Fibroblast of lung (primary cell): Measurements from ENCODE around the gene MAMLD1. TPM values are rescaled to one million over a fixed set of nuclear protein-coding genes. Genes with fewer than 3 reads are reported as not detected.

Experiments
- DNase-seq, 2 donors: peaks; one replicate each; pipeline versions ENCODE4 v3.0.0 to v3.0.0-alpha.2; 2010; ENCODE audit warnings: low read depth in 2 of 2
- H2AFZ ChIP-seq: 2 replicates; pipeline ENCODE4 v1.5.1; 2012; ENCODE audit warnings: low read length, control low read depth, inconsistent platforms
- H3K27ac ChIP-seq: 2 replicates; pipeline ENCODE4 v1.5.1; 2011; ENCODE audit warnings: low read length, control low read depth; ENCODE audit not compliant: insufficient read depth
- H3K27me3 ChIP-seq: 2 replicates; pipeline ENCODE4 v1.5.1; 2011; ENCODE audit warnings: mild to moderate bottlenecking, low read length; ENCODE audit not compliant: control insufficient read depth, insufficient read depth
- H3K36me3 ChIP-seq: 2 replicates; pipeline ENCODE4 v1.5.1; 2011; ENCODE audit warnings: low read length; ENCODE audit not compliant: control insufficient read depth, insufficient read depth
- H3K4me1 ChIP-seq: 2 replicates; pipeline ENCODE4 v1.5.1; 2011; ENCODE audit warnings: low read length; ENCODE audit not compliant: control insufficient read depth, insufficient read depth; ENCODE audit errors: extremely low read depth
- H3K4me2 ChIP-seq: 2 replicates; pipeline ENCODE4 v1.5.1; 2011; ENCODE audit warnings: low read length, control low read depth; ENCODE audit not compliant: insufficient read depth; ENCODE audit errors: extremely low read depth
- H3K4me3 ChIP-seq, 4 experiments: fragments of 200-600 bp in 1 of 4; sonication (generic) in 1 of 4; replicated peaks in 1 of 4; 2 replicates each; pipeline ENCODE4 v1.5.1; 2011 to 2016; ENCODE audit warnings: low read length in 4 of 4, low read depth in 3 of 4, mild to moderate bottlenecking in 3 of 4, control low read depth in 2 of 4, inconsistent platforms in 1 of 4, mixed read lengths in 1 of 4; ENCODE audit not compliant: insufficient read depth in 1 of 4; ENCODE audit errors: control extremely low read depth in 1 of 4
- H3K79me2 ChIP-seq: 2 replicates; pipeline ENCODE4 v1.5.1; 2012; ENCODE audit warnings: mild to moderate bottlenecking, low read length, inconsistent platforms; ENCODE audit not compliant: control insufficient read depth, insufficient read depth
- H3K9ac ChIP-seq: 2 replicates; pipeline ENCODE4 v1.5.1; 2011; ENCODE audit warnings: mild to moderate bottlenecking, low read length, control low read depth; ENCODE audit not compliant: insufficient read depth
- H3K9me3 ChIP-seq: 2 replicates; pipeline ENCODE4 v1.5.1; 2012; ENCODE audit warnings: low read depth, low read length; ENCODE audit not compliant: control insufficient read depth, insufficient read depth
- H4K20me1 ChIP-seq: 2 replicates; pipeline ENCODE4 v1.5.1; 2011; ENCODE audit warnings: low read length; ENCODE audit not compliant: control insufficient read depth, insufficient read depth; ENCODE audit errors: extremely low read depth
- EZH2 ChIP-seq: IDR thresholded peaks from 2 replicates; pipeline ENCODE4 v1.5.1; 2012; ENCODE audit warnings: low read length, control low read depth, mild to moderate bottlenecking; ENCODE audit errors: missing control alignments
- polyA plus RNA-seq, 2 donors: library from polyadenylated mRNA; depleted of rRNA in 1 of 2; stranded (reverse) in 1 of 2; unstranded in 1 of 2; fragments of >200 nt; gene quantifications; 2 replicates each; pipeline ENCODE4 v1.2.1, GENCODE V29; 2011 to 2012; ENCODE audit warnings: missing spikeins in 1 of 2
- total RNA-seq: library from RNA; depleted of rRNA; stranded (reverse); fragments of >200 nt; gene quantifications from 2 replicates; pipeline ENCODE4 v1.2.1, GENCODE V29; 2014
- TF ChIP-seq, protein P1 (sequence below), 2 donors: IDR thresholded peaks in 1 of 2; conservative IDR thresholded peaks in 1 of 2; 1 replicate in 1 of 2; 2 replicates in 1 of 2; pipeline ENCODE4 v1.5.1; 2011 to 2012; ENCODE audit warnings: low read length in 2 of 2, control low read depth in 1 of 2, inconsistent platforms in 1 of 2, low read depth in 1 of 2, mild to moderate bottlenecking in 1 of 2

The MAMLD1 gene
- total and polyA plus RNA-seq, 2 donors (not counting 1 experiment from before 2014, with no cell fraction given): 3.6 to 15.5 TPM

DNA sequence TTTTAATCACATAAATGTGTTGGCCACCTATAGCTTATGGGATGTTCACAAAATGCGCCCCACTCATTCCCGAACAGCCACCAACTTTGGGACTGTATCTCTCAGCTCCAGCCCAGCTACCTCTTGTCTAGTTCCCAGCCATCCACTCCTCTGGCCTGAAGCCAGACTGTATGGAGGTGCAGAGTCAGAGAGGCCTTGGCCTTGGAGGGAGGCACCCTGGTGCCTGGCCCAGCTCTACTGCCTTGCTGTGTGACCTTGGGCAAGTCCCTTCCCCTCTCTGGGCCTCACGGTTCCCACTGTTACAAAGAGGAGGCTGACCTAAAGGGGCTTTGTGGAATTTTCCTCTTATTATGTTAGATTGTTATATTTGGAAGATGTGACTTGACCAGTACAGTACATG is 13.9 kb downstream of the MAMLD1 start:
- no peaks in the 10 kb centered on the region for H3K36me3 ChIP-seq
- no peak overlapping the region for H3K27ac ChIP-seq
- no peak for DNase-seq
- H4K20me1 ChIP-seq: no peaks in the 10 kb centered on the region
- H3K4me3 ChIP-seq: no peak overlapping the region
- H3K27me3 ChIP-seq: no peaks in the 10 kb centered on the region
- no peak overlapping the region for H2AFZ ChIP-seq
- H3K4me2 ChIP-seq: no peak overlapping the region
- H3K4me1 ChIP-seq: no peaks in the 10 kb centered on the region
- H3K9me3 ChIP-seq: no peaks in the 10 kb centered on the region
- no peak for TF ChIP-seq EZH2
- TF ChIP-seq, protein P1, sequence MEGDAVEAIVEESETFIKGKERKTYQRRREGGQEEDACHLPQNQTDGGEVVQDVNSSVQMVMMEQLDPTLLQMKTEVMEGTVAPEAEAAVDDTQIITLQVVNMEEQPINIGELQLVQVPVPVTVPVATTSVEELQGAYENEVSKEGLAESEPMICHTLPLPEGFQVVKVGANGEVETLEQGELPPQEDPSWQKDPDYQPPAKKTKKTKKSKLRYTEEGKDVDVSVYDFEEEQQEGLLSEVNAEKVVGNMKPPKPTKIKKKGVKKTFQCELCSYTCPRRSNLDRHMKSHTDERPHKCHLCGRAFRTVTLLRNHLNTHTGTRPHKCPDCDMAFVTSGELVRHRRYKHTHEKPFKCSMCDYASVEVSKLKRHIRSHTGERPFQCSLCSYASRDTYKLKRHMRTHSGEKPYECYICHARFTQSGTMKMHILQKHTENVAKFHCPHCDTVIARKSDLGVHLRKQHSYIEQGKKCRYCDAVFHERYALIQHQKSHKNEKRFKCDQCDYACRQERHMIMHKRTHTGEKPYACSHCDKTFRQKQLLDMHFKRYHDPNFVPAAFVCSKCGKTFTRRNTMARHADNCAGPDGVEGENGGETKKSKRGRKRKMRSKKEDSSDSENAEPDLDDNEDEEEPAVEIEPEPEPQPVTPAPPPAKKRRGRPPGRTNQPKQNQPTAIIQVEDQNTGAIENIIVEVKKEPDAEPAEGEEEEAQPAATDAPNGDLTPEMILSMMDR (conservative IDR thresholded peaks at IDR 0.05 in 1 of 2, IDR thresholded peaks at IDR 0.05 in 1 of 2; ENCODE audit: low read depth in 1 of 2, low read length in 2 of 2): no peak
- H3K9ac ChIP-seq: no peak overlapping the region
- peaks cover 74% of the 10 kb centered on the region for H3K79me2 ChIP-seq

DNA sequence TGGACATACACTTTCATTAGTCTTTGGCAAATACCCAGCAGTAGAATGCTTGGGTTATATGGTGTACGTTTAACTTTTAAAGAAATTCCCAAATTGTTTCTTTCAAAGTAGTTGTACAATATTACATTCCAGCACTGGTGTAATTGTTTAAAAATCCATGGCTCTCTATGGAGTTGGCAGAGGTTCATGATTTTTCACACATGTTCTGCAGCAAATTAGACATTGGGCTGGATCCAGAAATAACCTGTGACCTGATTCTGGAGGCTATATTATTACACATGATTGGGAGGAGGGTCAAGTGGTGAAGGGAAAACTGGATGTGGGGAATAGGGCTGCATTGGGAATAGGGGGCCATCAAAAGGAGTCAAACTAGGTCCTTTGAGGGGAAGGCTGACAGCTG is 41.9 kb downstream of the MAMLD1 start:
- H3K27ac ChIP-seq: no peak overlapping the region
- peak; percentile 14 to 18 for DNase-seq
- no peak overlapping the region for H3K4me2 ChIP-seq
- H3K9ac ChIP-seq: no peak overlapping the region
- no peak overlapping the region for H3K4me3 ChIP-seq
- no peaks in the 10 kb centered on the region for H3K4me1 ChIP-seq
- no peak overlapping the region for H2AFZ ChIP-seq
- no peaks in the 10 kb centered on the region for H3K9me3 ChIP-seq
- no peaks in the 10 kb centered on the region for H4K20me1 ChIP-seq
- no peaks in the 10 kb centered on the region for H3K36me3 ChIP-seq
- no peaks in the 10 kb centered on the region for H3K27me3 ChIP-seq
- TF ChIP-seq, protein P1 (conservative IDR thresholded peaks at IDR 0.05 in 1 of 2, IDR thresholded peaks at IDR 0.05 in 1 of 2; ENCODE audit: low read depth in 1 of 2, low read length in 2 of 2): no peak
- TF ChIP-seq EZH2: no peak
- peaks cover 10% of the 10 kb centered on the region for H3K79me2 ChIP-seq

DNA sequence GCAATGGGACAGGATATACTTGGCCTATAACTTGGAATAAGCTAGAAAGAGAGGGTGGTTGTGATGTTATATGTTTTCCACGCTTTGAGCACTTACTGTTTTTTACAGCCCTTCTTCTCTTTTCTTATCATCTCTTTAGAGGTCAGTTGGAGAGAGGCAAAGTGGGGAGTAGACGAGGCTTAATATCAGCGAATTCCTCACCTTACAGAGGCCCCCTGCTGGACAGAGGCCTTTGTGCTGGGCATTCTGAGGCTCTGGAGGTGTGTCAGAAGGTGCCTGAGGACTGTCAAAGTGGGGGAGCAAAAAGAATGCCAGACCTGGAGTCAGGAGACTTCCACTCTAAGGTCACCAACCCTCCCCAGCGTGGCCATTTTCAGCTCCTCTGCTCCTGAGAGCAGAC is 42.5 kb downstream of the MAMLD1 start:
- no peak overlapping the region for H3K4me3 ChIP-seq
- no peak overlapping the region for H3K27ac ChIP-seq
- no peaks in the 10 kb centered on the region for H3K27me3 ChIP-seq
- DNase-seq: no peak
- peaks cover 14% of the 10 kb centered on the region for H3K79me2 ChIP-seq
- H2AFZ ChIP-seq: no peak overlapping the region
- H3K9me3 ChIP-seq: no peaks in the 10 kb centered on the region
- no peaks in the 10 kb centered on the region for H3K36me3 ChIP-seq
- no peak overlapping the region for H3K9ac ChIP-seq
- no peak overlapping the region for H3K4me2 ChIP-seq
- H4K20me1 ChIP-seq: no peaks in the 10 kb centered on the region
- no peaks in the 10 kb centered on the region for H3K4me1 ChIP-seq
- TF ChIP-seq, protein P1 (conservative IDR thresholded peaks at IDR 0.05 in 1 of 2, IDR thresholded peaks at IDR 0.05 in 1 of 2; ENCODE audit: low read depth in 1 of 2, low read length in 2 of 2): no peak
